HCT116 (cell line): ENCODE data around the gene ABCA3. TPM values are rescaled to one million over a fixed set of nuclear protein-coding genes. Genes with fewer than 3 reads are reported as not detected.

Experiments used
- ATAC-seq: fragments of 200-7000 bp; cut with Tn5 transposase; 2 replicates; pipeline ENCODE4 v1.9.1; 2020; ENCODE audit warnings: mild to moderate bottlenecking, moderate library complexity
- BruUV-seq: library from RNA; stranded (reverse); fragments of 400-500 nt; replicated peaks from 2 replicates; lab custom pipeline; 2021; lab: Mats Ljungman, UMichigan
- CTCF ChIA-PET: fragments of 300-600 bp; sonication (Branson Sonifier 250); formaldehyde crosslinking; loops from one replicate; lab custom pipeline; 2021; ENCODE audit warnings: antibody characterized with exemption; lab: Charles Lee
- POLR2A ChIA-PET: fragments of 300-600, 350-600 bp; sonication (Branson Sonifier 250); formaldehyde crosslinking; loops from one replicate; lab custom pipeline; 2021; ENCODE audit warnings: antibody characterized with exemption; lab: Charles Lee
- RAD21 ChIA-PET, 2 experiments: fragments of 300-600 bp; sonication (Branson Sonifier 250); formaldehyde crosslinking; loops; one replicate each; lab custom pipeline; 2023; ENCODE audit warnings: low total read pairs in 2 of 2; ENCODE audit not compliant: uncharacterized antibody in 2 of 2, unreplicated experiment in 2 of 2, low non-redundant PET in 1 of 2; lab: Charles Lee
- DNase-seq: peaks from one replicate; pipeline ENCODE4 v3.0.0-alpha.2; 2010; ENCODE audit warnings: low read depth, low spot score
- H2AFZ ChIP-seq: fragments of 200-600 bp; shearing (Covaris generic), sonication (generic); 2 replicates; pipeline ENCODE4 v1.6.1; 2017; ENCODE audit warnings: low read depth, mixed run types, mixed read lengths, antibody characterized with exemption, low read length; ENCODE audit not compliant: poor library complexity, severe bottlenecking
- H3K27ac ChIP-seq: 2 replicates; pipeline ENCODE4 v1.5.1; 2012; ENCODE audit warnings: low read depth, low read length
- H3K27me3 ChIP-seq: fragments of 200-600 bp; sonication (generic); 2 replicates; pipeline ENCODE4 v1.6.1; 2016; ENCODE audit warnings: mixed run types, low read length, mixed read lengths; ENCODE audit not compliant: insufficient read depth
- H3K36me3 ChIP-seq, 2 experiments: fragments of 200-500 bp in 1 of 2; fragments of 200-600 bp in 1 of 2; sonication (Bioruptor generic) in 1 of 2; sonication (generic) in 1 of 2; 2 replicates each; pipeline versions ENCODE4 v1.5.1 to v1.6.1; 2014 to 2016; ENCODE audit warnings: low read length in 2 of 2, inconsistent platforms in 1 of 2, mixed read lengths in 1 of 2, mixed run types in 1 of 2; ENCODE audit not compliant: insufficient read depth in 2 of 2, control insufficient read depth in 1 of 2
- H3K4me1 ChIP-seq, 2 experiments: fragments of 200-600 bp in 1 of 2; sonication (generic) in 1 of 2; 2 replicates each; pipeline versions ENCODE4 v1.5.1 to v1.6.1; 2012 to 2017; ENCODE audit warnings: low read length in 2 of 2, inconsistent platforms in 1 of 2, mild to moderate bottlenecking in 1 of 2, mixed read lengths in 1 of 2, mixed run types in 1 of 2, moderate library complexity in 1 of 2; ENCODE audit not compliant: insufficient read depth in 2 of 2, control insufficient read depth in 1 of 2
- H3K4me2 ChIP-seq: fragments of 200-600 bp; sonication (generic); 2 replicates; pipeline ENCODE4 v1.6.1; 2017; ENCODE audit warnings: mixed run types, low read length, mixed read lengths
- H3K4me3 ChIP-seq, 2 experiments: fragments of 200-600 bp in 1 of 2; sonication (generic) in 1 of 2; replicated peaks in 1 of 2; 2 replicates each; pipeline ENCODE4 v1.5.1; 2011 to 2016; ENCODE audit warnings: low read length in 2 of 2, control low read depth in 1 of 2, low read depth in 1 of 2, mild to moderate bottlenecking in 1 of 2, mixed read lengths in 1 of 2, mixed run types in 1 of 2
- H3K79me2 ChIP-seq: fragments of 200-600 bp; sonication (generic); 2 replicates; pipeline ENCODE4 v1.6.1; 2017; ENCODE audit warnings: mild to moderate bottlenecking, mixed run types, low read length, moderate library complexity, mixed read lengths; ENCODE audit not compliant: insufficient read depth
- H3K9ac ChIP-seq: fragments of 200-600 bp; sonication (generic); 2 replicates; pipeline ENCODE4 v1.6.1; 2016; ENCODE audit warnings: low read length, mixed read lengths
- H3K9me2 ChIP-seq: fragments of 200-600 bp; sonication (generic), shearing (Covaris generic); 2 replicates; pipeline ENCODE4 v1.6.1; 2017; ENCODE audit warnings: mixed run types, mild to moderate bottlenecking, moderate library complexity; ENCODE audit not compliant: insufficient read depth
- H3K9me3 ChIP-seq, 2 experiments: fragments of 200-500 bp in 1 of 2; fragments of 200-600 bp in 1 of 2; sonication (Bioruptor generic) in 1 of 2; sonication (generic) in 1 of 2; 2 replicates each; pipeline ENCODE4 v1.6.1; 2014 to 2017; ENCODE audit warnings: low read length in 2 of 2, mixed read lengths in 2 of 2, inconsistent platforms in 1 of 2, low read depth in 1 of 2, mild to moderate bottlenecking in 1 of 2, mixed run types in 1 of 2, moderate library complexity in 1 of 2; ENCODE audit not compliant: control insufficient read depth in 1 of 2, insufficient read depth in 1 of 2
- H4K20me1 ChIP-seq: fragments of 200-600 bp; sonication (generic), shearing (Covaris generic); 2 replicates; pipeline ENCODE4 v1.6.1; 2017; ENCODE audit warnings: mixed run types, mild to moderate bottlenecking, moderate library complexity; ENCODE audit not compliant: insufficient read depth
- CEBPB ChIP-seq: IDR thresholded peaks from 2 replicates; pipeline ENCODE4 v1.6.1; 2012; ENCODE audit warnings: low read depth
- EGR1 ChIP-seq: IDR thresholded peaks from 2 replicates; pipeline ENCODE4 v1.6.1; 2012; ENCODE audit warnings: low read depth
- ELF1 ChIP-seq: IDR thresholded peaks from 2 replicates; pipeline ENCODE4 v1.6.1; 2012; ENCODE audit warnings: low read depth, borderline replicate concordance
- EZH2 ChIP-seq: fragments of 200-600 bp; sonication (generic); IDR thresholded peaks from 2 replicates; pipeline ENCODE4 v1.6.1; 2017; ENCODE audit warnings: antibody characterized with exemption, mixed run types
- JUND ChIP-seq: IDR thresholded peaks from 2 replicates; pipeline ENCODE4 v1.6.1; 2012
- RAD21 ChIP-seq: IDR thresholded peaks from 2 replicates; pipeline ENCODE4 v1.6.1; 2012; ENCODE audit warnings: low read depth, mild to moderate bottlenecking
- SIN3A ChIP-seq: IDR thresholded peaks from 2 replicates; pipeline ENCODE4 v1.6.1; 2012; ENCODE audit warnings: low read depth
- SP1 ChIP-seq: IDR thresholded peaks from 2 replicates; pipeline ENCODE4 v1.6.1; 2012; ENCODE audit warnings: low read depth
- SRF ChIP-seq: IDR thresholded peaks from 2 replicates; pipeline ENCODE4 v1.6.1; 2012; ENCODE audit warnings: low read depth
- TCF7L2 ChIP-seq: IDR thresholded peaks from 2 replicates; pipeline ENCODE4 v1.7.0; 2011; ENCODE audit warnings: borderline replicate concordance, inconsistent platforms; ENCODE audit not compliant: insufficient read depth, insufficient read length; ENCODE audit errors: extremely low read depth
- YY1 ChIP-seq: IDR thresholded peaks from 2 replicates; pipeline ENCODE4 v1.6.1; 2011; ENCODE audit warnings: low read length, low read depth, moderate library complexity, mild to moderate bottlenecking; ENCODE audit not compliant: insufficient replicate concordance; ENCODE audit errors: extremely low read depth
- ZNF274 ChIP-seq: fragments of 200-500 bp; sonication (Bioruptor generic); IDR thresholded peaks from 2 replicates; pipeline ENCODE4 v1.6.1; 2014; ENCODE audit warnings: mild to moderate bottlenecking, low read depth, low read length, inconsistent platforms
- intact Hi-C: fragments of 100-400 bp; cut with micrococcal nuclease; formaldehyde crosslinking; loops from 2 replicates; pipeline ENCODE4 v1.10.0; 2022
- total RNA-seq: library from RNA; stranded (reverse); gene quantifications from one replicate; pipeline ENCODE4 v1.2.1, GENCODE V29; 2021; ENCODE audit not compliant: unreplicated experiment
- TF ChIP-seq, protein P1 (sequence below): IDR thresholded peaks from 2 replicates; pipeline ENCODE4 v1.6.1; 2012
- TF ChIP-seq, protein P2 (sequence below): IDR thresholded peaks from 2 replicates; pipeline ENCODE4 v1.6.1; 2012; ENCODE audit warnings: low read depth
- TF ChIP-seq, protein P3 (sequence below), 3 experiments: fragments of 200-600 bp in 1 of 3; sonication (generic) in 1 of 3; IDR thresholded peaks in 2 of 3; conservative IDR thresholded peaks in 1 of 3; 2 replicates each; pipeline ENCODE4 v1.5.1; 2012 to 2017; ENCODE audit warnings: low read depth in 2 of 3, low read length in 2 of 3, antibody characterized with exemption in 1 of 3, borderline replicate concordance in 1 of 3, control low read depth in 1 of 3, mild to moderate bottlenecking in 1 of 3, mixed read lengths in 1 of 3, mixed run types in 1 of 3, moderate library complexity in 1 of 3; ENCODE audit not compliant: insufficient read depth in 1 of 3
- TF ChIP-seq, protein P4 (sequence below): IDR thresholded peaks from 2 replicates; pipeline ENCODE4 v1.6.1; 2012

Gene ABCA3
- total RNA-seq, 1 experiment from 2014 or later = 5.4 TPM

DNA sequence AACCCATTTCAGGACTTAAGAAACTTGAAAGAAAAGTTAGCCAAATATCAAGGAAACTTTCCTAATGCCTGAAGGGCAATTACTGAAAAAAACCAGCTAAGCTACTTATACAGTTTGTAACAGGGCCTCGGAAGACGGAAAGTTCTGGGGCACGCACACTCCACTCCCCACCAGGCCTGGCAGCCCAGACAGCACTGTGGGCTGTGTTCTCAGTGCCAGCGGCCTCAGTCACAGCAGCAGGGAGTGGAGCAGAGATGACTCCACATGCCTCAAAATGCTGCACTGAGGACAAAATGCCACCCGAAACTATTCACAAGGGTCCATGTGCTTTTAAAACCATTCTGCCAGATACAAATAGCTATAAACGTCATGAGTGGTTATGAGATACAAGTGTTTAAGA lies 82.8 kb downstream of the ABCA3 start (continued):
- TF ChIP-seq SP1 (no peak), EZH2 (no peak), JUND (no peak)
- TF ChIP-seq, protein P1, sequence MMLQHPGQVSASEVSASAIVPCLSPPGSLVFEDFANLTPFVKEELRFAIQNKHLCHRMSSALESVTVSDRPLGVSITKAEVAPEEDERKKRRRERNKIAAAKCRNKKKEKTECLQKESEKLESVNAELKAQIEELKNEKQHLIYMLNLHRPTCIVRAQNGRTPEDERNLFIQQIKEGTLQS = no peak

DNA sequence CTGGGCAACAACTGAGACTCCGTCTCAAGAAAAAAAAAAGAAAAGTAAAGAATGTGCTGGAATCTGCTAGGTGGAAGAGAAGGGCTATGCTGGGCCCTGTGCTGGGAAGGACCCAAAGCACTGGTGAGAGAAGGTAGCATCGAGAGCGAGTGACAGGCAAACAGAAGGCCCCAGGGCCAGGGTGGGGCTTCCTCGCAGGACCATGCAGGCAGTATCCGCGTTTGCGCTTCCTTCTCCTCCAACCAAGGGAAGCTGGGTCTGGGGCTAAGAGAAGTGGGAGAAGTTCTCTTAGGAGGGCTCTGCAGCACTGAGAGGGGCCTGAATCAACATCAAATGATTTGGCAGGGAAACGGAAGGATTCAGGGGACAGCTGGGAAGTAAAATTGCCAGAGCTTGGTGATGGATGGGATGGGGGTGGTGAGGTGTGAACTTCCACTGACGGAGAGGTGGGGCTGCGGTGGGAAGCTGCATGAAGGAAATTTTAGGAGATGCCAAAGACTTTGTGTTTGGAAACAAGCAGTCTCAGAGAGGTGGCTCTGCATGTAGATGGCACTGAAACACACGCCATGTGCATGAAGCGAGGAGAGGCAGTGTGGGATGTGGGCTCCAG lies 83.9 kb downstream of the ABCA3 start:
- ChIA-PET CTCF (no interaction called here), RAD21 (no interaction called here), POLR2A (no interaction called here)
- H3K9me3 ChIP-seq = no peaks in the 10 kb centered on the region
- TF ChIP-seq SRF (no peak), JUND (no peak), TCF7L2 (no peak), YY1 (no peak), EZH2 (no peak), CEBPB (no peak), ZNF274 (no peak), ELF1 (no peak), SP1 (no peak), RAD21 (no peak), SIN3A (no peak), EGR1 (no peak)
- TF ChIP-seq, protein P2, sequence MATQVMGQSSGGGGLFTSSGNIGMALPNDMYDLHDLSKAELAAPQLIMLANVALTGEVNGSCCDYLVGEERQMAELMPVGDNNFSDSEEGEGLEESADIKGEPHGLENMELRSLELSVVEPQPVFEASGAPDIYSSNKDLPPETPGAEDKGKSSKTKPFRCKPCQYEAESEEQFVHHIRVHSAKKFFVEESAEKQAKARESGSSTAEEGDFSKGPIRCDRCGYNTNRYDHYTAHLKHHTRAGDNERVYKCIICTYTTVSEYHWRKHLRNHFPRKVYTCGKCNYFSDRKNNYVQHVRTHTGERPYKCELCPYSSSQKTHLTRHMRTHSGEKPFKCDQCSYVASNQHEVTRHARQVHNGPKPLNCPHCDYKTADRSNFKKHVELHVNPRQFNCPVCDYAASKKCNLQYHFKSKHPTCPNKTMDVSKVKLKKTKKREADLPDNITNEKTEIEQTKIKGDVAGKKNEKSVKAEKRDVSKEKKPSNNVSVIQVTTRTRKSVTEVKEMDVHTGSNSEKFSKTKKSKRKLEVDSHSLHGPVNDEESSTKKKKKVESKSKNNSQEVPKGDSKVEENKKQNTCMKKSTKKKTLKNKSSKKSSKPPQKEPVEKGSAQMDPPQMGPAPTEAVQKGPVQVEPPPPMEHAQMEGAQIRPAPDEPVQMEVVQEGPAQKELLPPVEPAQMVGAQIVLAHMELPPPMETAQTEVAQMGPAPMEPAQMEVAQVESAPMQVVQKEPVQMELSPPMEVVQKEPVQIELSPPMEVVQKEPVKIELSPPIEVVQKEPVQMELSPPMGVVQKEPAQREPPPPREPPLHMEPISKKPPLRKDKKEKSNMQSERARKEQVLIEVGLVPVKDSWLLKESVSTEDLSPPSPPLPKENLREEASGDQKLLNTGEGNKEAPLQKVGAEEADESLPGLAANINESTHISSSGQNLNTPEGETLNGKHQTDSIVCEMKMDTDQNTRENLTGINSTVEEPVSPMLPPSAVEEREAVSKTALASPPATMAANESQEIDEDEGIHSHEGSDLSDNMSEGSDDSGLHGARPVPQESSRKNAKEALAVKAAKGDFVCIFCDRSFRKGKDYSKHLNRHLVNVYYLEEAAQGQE = no peak
- TF ChIP-seq, protein P3, sequence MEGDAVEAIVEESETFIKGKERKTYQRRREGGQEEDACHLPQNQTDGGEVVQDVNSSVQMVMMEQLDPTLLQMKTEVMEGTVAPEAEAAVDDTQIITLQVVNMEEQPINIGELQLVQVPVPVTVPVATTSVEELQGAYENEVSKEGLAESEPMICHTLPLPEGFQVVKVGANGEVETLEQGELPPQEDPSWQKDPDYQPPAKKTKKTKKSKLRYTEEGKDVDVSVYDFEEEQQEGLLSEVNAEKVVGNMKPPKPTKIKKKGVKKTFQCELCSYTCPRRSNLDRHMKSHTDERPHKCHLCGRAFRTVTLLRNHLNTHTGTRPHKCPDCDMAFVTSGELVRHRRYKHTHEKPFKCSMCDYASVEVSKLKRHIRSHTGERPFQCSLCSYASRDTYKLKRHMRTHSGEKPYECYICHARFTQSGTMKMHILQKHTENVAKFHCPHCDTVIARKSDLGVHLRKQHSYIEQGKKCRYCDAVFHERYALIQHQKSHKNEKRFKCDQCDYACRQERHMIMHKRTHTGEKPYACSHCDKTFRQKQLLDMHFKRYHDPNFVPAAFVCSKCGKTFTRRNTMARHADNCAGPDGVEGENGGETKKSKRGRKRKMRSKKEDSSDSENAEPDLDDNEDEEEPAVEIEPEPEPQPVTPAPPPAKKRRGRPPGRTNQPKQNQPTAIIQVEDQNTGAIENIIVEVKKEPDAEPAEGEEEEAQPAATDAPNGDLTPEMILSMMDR (IDR thresholded peaks at IDR 0.05 in 2 of 3, conservative IDR thresholded peaks at IDR 0.05 in 1 of 3; ENCODE audit: borderline replicate concordance in 1 of 3, insufficient read depth in 1 of 3, low read depth in 2 of 3, low read length in 2 of 3) = no peak
- TF ChIP-seq, protein P1 = no peak
- TF ChIP-seq, protein P4, sequence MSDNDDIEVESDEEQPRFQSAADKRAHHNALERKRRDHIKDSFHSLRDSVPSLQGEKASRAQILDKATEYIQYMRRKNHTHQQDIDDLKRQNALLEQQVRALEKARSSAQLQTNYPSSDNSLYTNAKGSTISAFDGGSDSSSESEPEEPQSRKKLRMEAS = no peak
- no peak overlapping the region for H3K4me2 ChIP-seq
- no peak overlapping the region for H3K4me3 ChIP-seq
- peaks cover 69% of the 10 kb centered on the region for H3K79me2 ChIP-seq
- peaks cover 9 to 22% of the 10 kb centered on the region in 2 experiments for H3K4me1 ChIP-seq
- no TSS peak for BruUV-seq
- DNase-seq (no peak), ATAC-seq (no peak)
- H3K36me3 ChIP-seq = peaks cover 58 to 69% of the 10 kb centered on the region in 2 experiments
- no peak overlapping the region for H2AFZ ChIP-seq
- no peak overlapping the region for H3K27ac ChIP-seq
- H4K20me1 ChIP-seq = peaks cover 5% of the 10 kb centered on the region; the same call in 1 of the 2 replicates
- H3K9me2 ChIP-seq = no peaks in the 10 kb centered on the region
- H3K9ac ChIP-seq = no peak overlapping the region
- H3K27me3 ChIP-seq = no peaks in the 10 kb centered on the region
- intact Hi-C loops = loop anchor here (10.0 kb wide), 1 partner anchor 232 kb away; the partner anchor contains the start of gene NHERF2
